Measurements from ENCODE around the gene GAS1. TPM values are rescaled to one million over a fixed set of nuclear protein-coding genes. Genes with fewer than 3 reads are reported as not detected.

GAS1 gene
- total RNA-seq, 1 experiment from 2014 or later = 0.64 TPM

- no peaks in the 10 kb centered on the region for H3K4me1 Mint-ChIP-seq (ENCODE audit: low read depth, unreplicated experiment)
- intact Hi-C loops (cut with micrococcal nuclease; ENCODE audit: unreplicated experiment) = no loop called here
- peaks cover 4% of the 10 kb centered on the region for H3K36me3 Mint-ChIP-seq (ENCODE audit: insufficient read depth, unreplicated experiment)
Measured at GRCh38 chr9:86948074-86948929, 996 bp upstream of the GAS1 start.

GRCh38 chr9:86946201-86947145 lies 833 bp downstream of the GAS1 start:
- Mint-ChIP-seq H3K9me3 (ENCODE audit: unreplicated experiment) (no peaks in the 10 kb centered on the region), H3K36me3 (ENCODE audit: insufficient read depth, unreplicated experiment) (peaks cover 4% of the 10 kb centered on the region), H3K27me3 (ENCODE audit: insufficient read depth, unreplicated experiment) (peaks cover 9% of the 10 kb centered on the region), H3K4me3 (ENCODE audit: unreplicated experiment) (peak overlapping the region; percentile 72), H3K4me1 (ENCODE audit: low read depth, unreplicated experiment) (no peaks in the 10 kb centered on the region), H3K27ac (ENCODE audit: unreplicated experiment) (no peak overlapping the region)
- no TSS peak for BruUV-seq (replicated peaks)
- Histone ChIP-seq H3K36me3 (ENCODE audit: control insufficient read depth, insufficient read depth, low read length) (no peaks in the 10 kb centered on the region), H3K9me3 (no peaks in the 10 kb centered on the region), H3K4me3 (ENCODE audit: low read depth, low read length) (peak overlapping the region; percentile 29), H3K4me1 (no peaks in the 10 kb centered on the region), H3K27me3 (replicated peaks; ENCODE audit: control insufficient read depth, insufficient read depth, low read length) (no peaks in the 10 kb centered on the region)
- peak; percentile 29 for DNase-seq
- CTCF ChIA-PET = no interaction called here
- POLR2A ChIA-PET = no interaction called here
- intact Hi-C loops (cut with micrococcal nuclease; ENCODE audit: unreplicated experiment) = no loop called here
- no peak for TF ChIP-seq CTCF (IDR thresholded peaks at IDR 0.05; ENCODE audit: insufficient read depth in 1 of 2, low read depth in 1 of 2, low read length in 1 of 2, severe bottlenecking in 1 of 2, unreplicated experiment in 1 of 2)

More at GRCh38 chr9:86948074-86948929, 996 bp upstream of the GAS1 start:
- peak; percentile 45 to 65 for TF ChIP-seq CTCF (IDR thresholded peaks at IDR 0.05; ENCODE audit: insufficient read depth in 1 of 2, low read depth in 1 of 2, low read length in 1 of 2, severe bottlenecking in 1 of 2, unreplicated experiment in 1 of 2)
- ChIA-PET POLR2A (no interaction called here), CTCF (interaction anchor here (0.7 kb wide), 1 partner anchor 75 kb away, joined by 3 read pairs; no protein-coding TSS in a partner anchor)
- no TSS peak for BruUV-seq (replicated peaks)
- no peaks in the 10 kb centered on the region for H3K4me1 ChIP-seq
- H3K36me3 ChIP-seq (ENCODE audit: control insufficient read depth, insufficient read depth, low read length) = no peaks in the 10 kb centered on the region
- peak overlapping the region; percentile 14; the same call in 1 of the 2 replicates for H3K4me3 ChIP-seq (ENCODE audit: low read depth, low read length)
- no peaks in the 10 kb centered on the region for H3K9me3 Mint-ChIP-seq (ENCODE audit: unreplicated experiment)
- peak overlapping the region; percentile 67 for H3K4me3 Mint-ChIP-seq (ENCODE audit: unreplicated experiment)
- no peaks in the 10 kb centered on the region for H3K9me3 ChIP-seq
- no peaks in the 10 kb centered on the region for H3K27me3 ChIP-seq (replicated peaks; ENCODE audit: control insufficient read depth, insufficient read depth, low read length)
- H3K27ac Mint-ChIP-seq (ENCODE audit: unreplicated experiment) = no peak overlapping the region
- DNase-seq = peak; percentile 42 to 49
- H3K27me3 Mint-ChIP-seq (ENCODE audit: insufficient read depth, unreplicated experiment) = peaks cover 12% of the 10 kb centered on the region

- ChIA-PET POLR2A (no interaction called here), CTCF (no interaction called here)
- no peak for DNase-seq
- Histone ChIP-seq H3K4me3 (ENCODE audit: low read depth, low read length) (peak overlapping the region; percentile 26), H3K4me1 (no peaks in the 10 kb centered on the region), H3K36me3 (ENCODE audit: control insufficient read depth, insufficient read depth, low read length) (no peaks in the 10 kb centered on the region), H3K9me3 (no peaks in the 10 kb centered on the region), H3K27me3 (replicated peaks; ENCODE audit: control insufficient read depth, insufficient read depth, low read length) (no peaks in the 10 kb centered on the region)
- BruUV-seq (replicated peaks) = no TSS peak
- Mint-ChIP-seq H3K9me3 (ENCODE audit: unreplicated experiment) (no peaks in the 10 kb centered on the region), H3K27me3 (ENCODE audit: insufficient read depth, unreplicated experiment) (peaks cover 9% of the 10 kb centered on the region), H3K27ac (ENCODE audit: unreplicated experiment) (no peak overlapping the region), H3K4me1 (ENCODE audit: low read depth, unreplicated experiment) (no peaks in the 10 kb centered on the region), H3K36me3 (ENCODE audit: insufficient read depth, unreplicated experiment) (peaks cover 4% of the 10 kb centered on the region), H3K4me3 (ENCODE audit: unreplicated experiment) (peak overlapping the region; percentile 72)
- TF ChIP-seq CTCF (IDR thresholded peaks at IDR 0.05; ENCODE audit: insufficient read depth in 1 of 2, low read depth in 1 of 2, low read length in 1 of 2, severe bottlenecking in 1 of 2, unreplicated experiment in 1 of 2) = no peak
- intact Hi-C loops (cut with micrococcal nuclease; ENCODE audit: unreplicated experiment) = no loop called here
Measured at GRCh38 chr9:86945728-86946200, 1.5 kb downstream of the GAS1 start.

Data from Caco-2 (cell line).